ENCODE measurements around the gene SWSAP1.
"Not testable (repeated sequence)": the region's sequence is repeated elsewhere in the genome, so short reads cannot be mapped to it uniquely, and the experiment has no call there.

The SWSAP1 gene

DNA sequence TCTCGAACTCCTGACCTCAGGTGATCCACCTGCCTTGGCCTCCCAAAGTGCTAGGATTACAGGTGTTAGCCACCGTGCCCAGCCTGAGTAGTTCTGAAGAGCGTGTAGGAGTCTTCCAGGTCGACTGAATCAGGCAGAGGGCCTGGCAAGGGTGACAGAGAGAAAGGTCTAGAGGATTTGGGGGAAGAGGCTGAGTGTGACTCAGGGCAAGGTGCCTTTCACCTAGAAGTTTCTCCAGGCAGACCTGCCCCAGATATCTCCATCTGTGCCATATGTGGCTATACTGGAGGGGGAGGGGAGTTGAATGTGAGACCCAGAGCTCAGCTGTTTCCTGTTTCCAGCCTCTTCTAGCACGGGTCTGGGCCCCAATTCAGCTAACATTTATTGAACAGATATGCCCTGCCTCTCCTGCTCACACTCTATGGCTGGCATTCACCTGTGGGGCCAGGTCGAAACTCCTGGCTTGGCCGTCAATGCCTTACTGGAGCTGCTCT, 26.9 kb upstream of the SWSAP1 start:
- intact Hi-C loops (cut with DNase I) = loop anchor here (10.0 kb wide), 1 partner anchor 53 kb away; the partner anchor contains the start of gene TSPAN16
- DNase-seq = no peak

DNA sequence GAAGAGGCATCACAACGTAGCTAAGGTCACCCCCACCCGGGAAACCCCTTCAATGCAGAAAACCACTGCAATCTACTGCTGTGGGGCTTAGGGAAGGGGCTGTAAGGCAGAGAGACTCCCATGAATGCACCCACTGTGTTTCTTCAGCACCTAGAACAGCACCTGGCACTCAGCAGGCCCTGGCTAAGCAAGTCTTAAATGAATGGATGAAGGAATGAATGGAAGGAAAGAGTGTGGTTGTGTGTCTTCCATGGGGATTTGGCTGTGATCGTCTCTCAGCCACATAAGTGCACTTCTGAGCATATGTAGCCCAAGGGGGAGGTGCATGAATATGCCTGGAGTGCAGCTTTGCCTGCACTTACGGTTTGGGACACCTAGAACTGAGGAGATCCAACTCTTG, 25.3 kb upstream of the SWSAP1 start:
- intact Hi-C loops (cut with DNase I) = loop anchor here (10.0 kb wide), 1 partner anchor 54 kb away; the partner anchor contains the start of gene TSPAN16
- no peak for DNase-seq

DNA sequence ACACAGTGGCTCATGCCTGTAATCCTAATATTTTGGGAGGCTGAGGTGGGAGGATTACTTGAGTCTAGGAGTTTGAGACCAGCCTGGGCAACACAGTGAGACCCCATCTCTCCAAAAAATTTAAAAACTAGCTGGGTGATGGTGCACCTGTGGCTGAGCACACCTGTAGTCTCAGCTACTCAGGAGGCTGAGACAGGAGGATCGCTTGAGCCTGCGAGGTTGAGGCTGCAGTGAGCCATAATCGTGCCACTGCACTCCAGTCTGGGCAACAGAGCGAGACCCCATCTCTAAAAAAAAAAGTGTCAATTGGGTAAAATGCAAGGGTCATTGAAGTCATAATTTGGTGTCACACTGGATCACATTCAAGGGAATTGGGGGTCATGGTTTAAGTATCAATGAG, 20.4 kb upstream of the SWSAP1 start:
- intact Hi-C loops (cut with DNase I); DNase-seq: not testable (repeated sequence)

DNA sequence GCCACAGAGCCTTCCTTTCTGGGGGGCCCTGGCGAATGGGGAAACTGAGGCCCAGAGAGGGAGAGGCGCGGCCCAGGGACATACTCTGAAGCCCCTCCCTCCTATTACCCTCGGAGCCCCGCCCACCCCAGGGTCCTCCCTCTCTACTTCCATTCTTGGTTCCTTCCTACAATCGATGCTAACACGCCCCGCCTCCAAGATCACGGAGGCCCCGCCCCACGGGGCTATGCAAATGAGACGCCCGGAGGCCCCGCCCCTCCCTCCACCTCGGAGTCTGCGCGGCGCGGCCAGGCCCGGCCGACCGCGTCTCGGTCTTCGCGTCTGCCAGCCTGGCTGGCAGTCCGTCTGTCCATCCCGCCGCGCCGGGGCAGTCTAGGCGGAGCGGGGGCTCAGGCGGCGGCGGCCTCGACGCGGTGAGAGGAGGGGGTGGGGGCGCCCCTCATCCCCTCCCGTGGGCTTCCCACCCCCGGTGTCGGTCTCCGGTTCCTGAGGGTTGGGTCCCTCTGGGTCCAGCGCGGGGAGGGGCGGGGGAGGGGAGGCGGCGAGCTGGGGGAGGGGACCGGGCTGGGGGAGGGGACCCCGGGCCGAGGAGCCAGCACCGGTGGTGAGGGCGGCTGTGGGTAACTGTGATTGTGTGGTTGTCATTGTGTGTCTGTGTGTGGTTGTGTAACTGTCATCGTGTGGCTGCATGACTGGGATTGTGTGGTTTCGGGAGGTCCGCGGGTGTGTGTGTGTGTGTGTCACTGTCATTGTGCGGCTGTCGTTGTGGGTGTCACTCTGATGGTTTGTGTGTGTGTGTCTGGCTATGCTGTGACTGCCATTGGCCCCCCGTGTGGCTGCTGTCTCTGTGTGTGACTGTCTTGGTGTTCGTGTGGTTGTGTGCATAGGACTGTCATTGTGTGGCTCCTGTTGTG, 19.0 kb upstream of the SWSAP1 start, which contains the start of gene PLPPR2:
PLPPR2 (plus strand) TSS at position 273 of the 914 bp plus-strand sequence. CDS start 2,242 bp downstream, outside the sequence.
- peak; percentile 87 to 97 (median 93) for DNase-seq
- intact Hi-C loops (cut with DNase I) = no loop called here

- intact Hi-C loops (cut with DNase I) = no loop called here
- DNase-seq = no peak
These were observed 18.4 kb upstream of the SWSAP1 start for GRCh38 chr19:11356074-11356397.

- no peak for DNase-seq
- intact Hi-C loops (cut with DNase I) = no loop called here
These were observed 17.6 kb upstream of the SWSAP1 start for GRCh38 chr19:11356676-11357550.

GRCh38 chr19:11359421-11359820, 15.0 kb upstream of the SWSAP1 start:
- intact Hi-C loops (cut with DNase I) = no loop called here
- DNase-seq = no peak

- intact Hi-C loops (cut with DNase I) = no loop called here
- DNase-seq = no peak
These were observed 13.3 kb upstream of the SWSAP1 start for GRCh38 chr19:11361037-11361770.

DNA sequence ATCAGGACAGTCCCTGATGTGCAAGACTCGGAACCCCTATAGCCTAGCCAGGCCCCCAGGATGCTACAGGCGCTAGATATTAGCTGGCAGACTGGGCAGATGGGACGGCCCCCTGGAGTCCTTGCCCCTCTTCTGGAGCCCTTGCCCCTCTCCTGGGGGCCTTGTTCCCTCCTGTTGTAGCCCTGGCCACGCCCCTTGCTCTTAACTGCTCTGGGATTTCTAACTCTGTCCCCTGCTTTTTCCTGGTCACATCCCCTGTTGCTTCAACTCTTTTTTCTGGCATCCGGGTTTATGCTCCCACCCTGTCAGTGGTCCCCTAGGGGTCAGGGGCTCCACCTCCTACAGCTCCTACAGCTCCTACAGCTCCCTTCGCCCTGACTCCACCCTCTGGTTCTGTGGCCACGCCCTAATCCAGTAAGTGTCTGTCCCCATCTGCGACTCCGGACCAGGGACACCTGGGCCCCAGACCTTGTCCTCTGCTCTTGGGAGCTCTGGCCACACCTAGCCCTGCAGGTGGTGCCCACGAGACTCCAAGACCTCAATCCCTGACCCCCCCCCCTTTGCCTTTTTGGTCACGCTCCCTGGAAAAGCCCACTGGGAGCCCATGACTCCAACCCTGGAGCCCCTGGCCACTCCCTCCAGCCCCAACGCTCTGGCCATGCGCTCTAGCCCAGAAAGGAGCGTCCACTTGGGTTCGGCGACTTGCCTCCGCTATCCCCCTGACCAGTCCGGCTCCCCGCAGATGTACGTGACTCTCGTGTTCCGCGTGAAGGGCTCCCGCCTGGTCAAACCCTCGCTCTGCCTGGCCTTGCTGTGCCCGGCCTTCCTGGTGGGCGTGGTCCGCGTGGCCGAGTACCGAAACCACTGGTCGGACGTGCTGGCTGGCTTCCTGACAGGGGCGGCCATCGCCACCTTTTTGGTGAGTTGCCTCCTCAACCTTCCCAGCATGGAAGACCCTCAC, 12.4 kb upstream of the SWSAP1 start:
- intact Hi-C loops (cut with DNase I) = no loop called here
- no peak for DNase-seq

DNA sequence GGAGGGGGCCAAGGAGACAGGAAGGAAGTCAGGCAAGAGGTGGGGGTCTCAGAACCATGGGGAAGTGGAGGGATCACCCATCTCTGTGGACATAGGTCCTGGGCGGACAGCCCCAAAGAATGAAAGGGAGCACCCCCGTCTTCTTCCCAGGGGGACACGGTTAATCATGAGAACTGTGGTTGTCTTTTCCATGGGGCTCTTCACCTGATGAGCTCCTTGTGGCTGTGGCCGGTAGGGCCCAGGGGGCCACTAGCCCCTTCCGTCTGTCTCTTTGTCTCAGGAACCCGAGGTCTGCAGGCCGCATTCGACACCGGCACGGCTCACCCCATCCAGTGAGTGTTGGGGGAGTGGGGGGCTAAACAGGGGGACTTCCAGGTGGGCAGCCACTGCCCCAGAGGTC, 10.6 kb upstream of the SWSAP1 start:
- DNase-seq = no peak
- intact Hi-C loops (cut with DNase I) = no loop called here

DNA sequence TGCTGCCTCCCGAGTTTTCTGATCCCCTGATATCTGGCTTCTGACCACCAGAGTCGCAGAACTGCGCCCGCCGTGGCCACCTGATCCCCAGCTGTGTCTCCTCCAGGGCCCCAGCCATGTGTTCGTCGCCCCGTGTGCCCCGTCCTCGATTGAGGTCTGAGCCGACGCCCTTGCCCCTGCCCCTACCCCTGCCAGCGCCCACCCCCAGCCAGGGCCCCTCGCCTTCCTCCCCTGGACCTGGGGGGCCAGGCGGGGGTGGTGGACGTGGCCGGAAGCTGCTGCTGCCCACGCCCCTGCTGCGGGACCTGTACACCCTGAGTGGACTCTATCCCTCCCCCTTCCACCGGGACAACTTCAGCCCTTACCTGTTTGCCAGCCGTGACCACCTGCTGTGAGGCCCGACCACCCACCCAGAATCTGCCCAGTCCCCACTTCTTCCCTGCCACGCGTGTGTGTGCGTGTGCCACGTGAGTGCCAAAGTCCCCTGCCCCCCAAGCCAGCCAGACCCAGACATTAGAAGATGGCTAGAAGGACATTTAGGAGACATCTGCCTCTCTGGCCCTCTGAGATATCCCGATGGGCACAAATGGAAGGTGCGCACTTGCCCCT, 10.1 kb upstream of the SWSAP1 start:
- intact Hi-C loops (cut with DNase I) = no loop called here
- DNase-seq = no peak

GRCh38 chr19:11364935-11365334, 9.5 kb upstream of the SWSAP1 start:
- peak in 8 of 42 donors; percentile 22 to 54 (median 41) for DNase-seq
- intact Hi-C loops (cut with DNase I) = no loop called here

DNA sequence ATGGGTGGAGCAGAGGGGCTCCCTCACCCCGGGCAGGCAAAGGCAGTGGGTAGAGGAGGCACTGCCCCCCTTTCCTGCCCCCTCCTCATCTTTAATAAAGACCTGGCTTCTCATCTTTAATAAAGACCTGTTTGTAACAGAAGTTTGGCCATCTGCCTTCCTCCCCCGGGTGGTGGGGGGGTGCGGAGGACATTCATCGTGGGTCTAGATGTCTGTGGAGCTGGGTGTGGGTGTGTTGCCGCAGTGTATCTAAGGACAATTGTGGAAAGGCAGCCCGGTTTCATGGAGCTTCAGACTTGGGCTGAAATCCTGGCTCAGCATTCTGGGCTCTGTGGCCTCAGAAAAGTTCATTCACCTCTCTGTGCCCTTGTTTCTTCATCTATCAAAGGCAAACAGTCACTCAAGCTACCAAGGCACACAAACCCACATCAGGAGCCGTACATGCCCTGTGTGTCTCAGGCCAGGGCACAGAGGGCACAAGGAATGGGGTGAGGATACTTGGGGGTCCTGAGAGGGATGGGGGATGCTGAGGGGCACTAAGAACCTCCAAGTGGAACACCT, 8.8 kb upstream of the SWSAP1 start:
- DNase-seq = no peak
- intact Hi-C loops (cut with DNase I) = no loop called here

GRCh38 chr19:11367528-11367927, 6.9 kb upstream of the SWSAP1 start:
- intact Hi-C loops (cut with DNase I) = no loop called here
- no peak for DNase-seq

- intact Hi-C loops (cut with DNase I) = loop anchor here (5.0 kb wide), 1 partner anchor 112 kb away; the partner anchor contains the start of gene ELAVL3
These were observed 3.7 kb upstream of the SWSAP1 start for GRCh38 chr19:11370744-11371143.

GRCh38 chr19:11373166-11373884, 1.1 kb upstream of the SWSAP1 start:
- intact Hi-C loops (cut with DNase I) = loop anchor here (5.0 kb wide), 1 partner anchor 109 kb away; the partner anchor contains the start of gene ELAVL3
- peak; percentile 69 to 98 (median 89) for DNase-seq

More at GRCh38 chr19:11370744-11371143, 3.7 kb upstream of the SWSAP1 start:
- DNase-seq = no peak

All from head of caudate nucleus (tissue), 42 donors.